Spleen (tissue), 7 donors: Measurements from ENCODE around the gene ZIK1.
A peak's percentile ranks its signal among the peaks of the same experiment; 100 is the strongest.

Experiments
- CTCF ChIP-seq, 11 experiments: fragments of 200-600 bp in 7 of 11; fragments of 450-650 bp in 4 of 11; sonication (generic) in 4 of 11; IDR thresholded peaks in 8 of 11; conservative IDR thresholded peaks in 3 of 11; 1 replicate in 7 of 11; 2 replicates in 4 of 11; pipeline versions ENCODE4 v1.4.0 to v1.8.0; 2016 to 2021; ENCODE audit warnings: antibody characterized with exemption in 11 of 11, inconsistent platforms in 4 of 11, mild to moderate bottlenecking in 1 of 11
- POLR2A ChIP-seq, 3 donors: fragments of 450-650 bp; IDR thresholded peaks; one replicate each; pipeline ENCODE4 v1.5.1; 2017; ENCODE audit warnings: antibody characterized with exemption in 3 of 3, mild to moderate bottlenecking in 1 of 3
- donor health status: DM: no; HTN: no; CAD: no; lungs with moderate emphysema.
- donor health status: DM: no; HTN: no; CAD: no.
- donor health status: DM: no; HTN: no; CAD: no.

- TF ChIP-seq CTCF (IDR thresholded peaks at IDR 0.05 in 8 of 11, conservative IDR thresholded peaks at IDR 0.05 in 3 of 11): peak in 5 of 11 experiments; percentile 31 to 49 (median 43)
- no peak for TF ChIP-seq POLR2A (IDR thresholded peaks at IDR 0.05)
These were observed 5.3 kb upstream of the ZIK1 start, which contains the start of gene ZNF416 for GRCh38 chr19:57578487-57579205.
